Mesothelial cell of epicardium (in vitro differentiated cells): ENCODE measurements around the gene EIF2S3B. TPM values are rescaled to one million over a fixed set of nuclear protein-coding genes. Genes with fewer than 3 reads are reported as not detected.

Experiments
- DNase-seq, 2 experiments: peaks; one replicate each; pipeline ENCODE4 v3.0.0; 2021; ENCODE audit warnings: low spot score in 2 of 2; ENCODE audit not compliant: unreplicated experiment in 2 of 2
- H3K27ac Mint-ChIP-seq: 2 replicates; pipeline ENCODE4 v1.8.0; 2021; ENCODE audit warnings: mixed read lengths
- H3K27me3 Mint-ChIP-seq: 2 replicates; pipeline ENCODE4 v1.8.0; 2021; ENCODE audit warnings: low read depth, mixed read lengths
- H3K36me3 Mint-ChIP-seq: 2 replicates; pipeline ENCODE4 v1.8.0; 2021; ENCODE audit warnings: mixed read lengths
- H3K4me1 Mint-ChIP-seq: 2 replicates; pipeline ENCODE4 v1.8.0; 2021; ENCODE audit warnings: mixed read lengths
- H3K4me3 Mint-ChIP-seq: 2 replicates; pipeline ENCODE4 v1.8.0; 2021; ENCODE audit warnings: mild to moderate bottlenecking, moderate library complexity, mixed read lengths
- H3K9me3 Mint-ChIP-seq: 2 replicates; pipeline ENCODE4 v1.8.0; 2021; ENCODE audit warnings: mixed read lengths
- CTCF ChIP-seq: fragments of 200-600 bp; sonication (generic); IDR thresholded peaks from one replicate; pipeline ENCODE4 v1.5.0; 2021; ENCODE audit warnings: antibody characterized with exemption; ENCODE audit not compliant: unreplicated experiment
- total RNA-seq: library from RNA; stranded (reverse); gene quantifications from 3 replicates; pipeline ENCODE4 v1.2.1, GENCODE V29; 2021

The EIF2S3B gene
- total RNA-seq, 1 donor from 2014 or later, result 2.3 TPM

GRCh38 chr12:10512798-10513197 is 7.1 kb downstream of the EIF2S3B start:
- H3K36me3 Mint-ChIP-seq, result no peaks in the 10 kb centered on the region
- DNase-seq, result no peak
- no peak for TF ChIP-seq CTCF
- no peaks in the 10 kb centered on the region for H3K27me3 Mint-ChIP-seq
- H3K27ac Mint-ChIP-seq, result no peak overlapping the region
- H3K9me3 Mint-ChIP-seq, result peaks cover 4% of the 10 kb centered on the region
- H3K4me1 Mint-ChIP-seq, result no peaks in the 10 kb centered on the region
- no peak overlapping the region for H3K4me3 Mint-ChIP-seq

- H3K9me3 Mint-ChIP-seq, result no peaks in the 10 kb centered on the region
- DNase-seq, result no peak
- no peak overlapping the region for H3K27ac Mint-ChIP-seq
- TF ChIP-seq CTCF, result no peak
- H3K27me3 Mint-ChIP-seq, result no peaks in the 10 kb centered on the region
- H3K36me3 Mint-ChIP-seq, result no peaks in the 10 kb centered on the region
- H3K4me1 Mint-ChIP-seq, result no peaks in the 10 kb centered on the region
- no peak overlapping the region for H3K4me3 Mint-ChIP-seq
Observed at GRCh38 chr12:10521555-10521954, 15.9 kb downstream of the EIF2S3B start.

- H3K27ac Mint-ChIP-seq, result no peak overlapping the region
- H3K36me3 Mint-ChIP-seq, result no peaks in the 10 kb centered on the region
- DNase-seq, result no peak
- peaks cover 12% of the 10 kb centered on the region for H3K9me3 Mint-ChIP-seq
- no peaks in the 10 kb centered on the region for H3K27me3 Mint-ChIP-seq
- H3K4me1 Mint-ChIP-seq, result no peaks in the 10 kb centered on the region
- no peak for TF ChIP-seq CTCF
- H3K4me3 Mint-ChIP-seq, result no peak overlapping the region
Observed at GRCh38 chr12:10528174-10528953, 22.7 kb downstream of the EIF2S3B start.

GRCh38 chr12:10529603-10530002 is 23.9 kb downstream of the EIF2S3B start:
- no peaks in the 10 kb centered on the region for H3K27me3 Mint-ChIP-seq
- DNase-seq, result no peak
- H3K27ac Mint-ChIP-seq, result no peak overlapping the region
- no peak overlapping the region for H3K4me3 Mint-ChIP-seq
- H3K36me3 Mint-ChIP-seq, result no peaks in the 10 kb centered on the region
- H3K4me1 Mint-ChIP-seq, result no peaks in the 10 kb centered on the region
- H3K9me3 Mint-ChIP-seq, result peaks cover 14% of the 10 kb centered on the region
- no peak for TF ChIP-seq CTCF

- Mint-ChIP-seq H3K4me3 (no peak overlapping the region), H3K9me3 (peaks cover 20% of the 10 kb centered on the region), H3K27me3 (no peaks in the 10 kb centered on the region), H3K27ac (no peak overlapping the region), H3K4me1 (no peaks in the 10 kb centered on the region), H3K36me3 (no peaks in the 10 kb centered on the region)
- TF ChIP-seq CTCF, result no peak
- DNase-seq, result no peak
Observed at GRCh38 chr12:10537721-10538120, 32.0 kb downstream of the EIF2S3B start.
